ENCODE data around the gene ATG10.
"Not testable (repeated sequence)": the region's sequence is repeated elsewhere in the genome, so short reads cannot be mapped to it uniquely, and the experiment has no call there.

The ATG10 gene

DNA sequence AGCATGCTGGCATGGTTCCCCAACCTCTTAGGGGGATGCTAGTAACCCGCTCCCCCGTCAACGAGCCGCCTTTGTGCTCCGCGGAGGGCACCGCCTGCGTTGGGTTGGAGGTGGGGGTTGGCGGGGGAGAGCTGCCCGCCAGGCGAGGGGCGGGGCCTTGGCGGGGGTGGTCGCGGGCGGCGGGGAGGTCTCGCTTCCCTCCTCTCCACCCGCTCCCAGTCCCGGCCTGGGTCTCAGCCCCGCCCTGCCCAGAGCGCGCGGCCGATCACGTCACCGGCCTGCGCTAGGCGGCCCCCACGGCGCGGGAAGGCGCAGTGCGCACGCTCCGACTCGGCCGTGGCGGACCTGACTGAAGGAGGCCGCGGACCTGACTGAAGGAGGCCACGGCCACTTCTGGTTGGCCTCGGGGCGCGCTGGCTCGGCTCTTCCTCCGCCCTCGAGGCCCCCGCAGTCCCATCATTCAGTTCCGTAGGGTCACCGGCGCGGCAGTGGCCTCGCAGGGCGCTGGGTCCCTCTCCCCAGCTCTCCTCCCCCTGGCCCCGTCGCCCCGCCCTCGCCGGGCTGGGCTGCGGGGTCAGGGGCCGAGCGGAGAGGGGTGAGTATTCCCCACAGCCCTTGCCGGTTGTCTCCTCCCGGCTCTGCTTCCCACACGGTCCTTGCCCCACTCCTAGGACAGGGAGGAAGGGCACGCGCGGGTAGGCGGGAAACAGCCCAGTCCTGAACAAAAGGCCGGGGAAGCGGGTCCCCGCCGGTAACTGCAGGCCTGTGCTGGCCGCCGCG, at the start of gene ATG10:
Gene ATG10, plus strand, starts transcription at position 312 of the 780 bp plus-strand sequence. CDS start 15,548 bp downstream, outside the sequence.
- DNase-seq = peak; percentile 81

DNA sequence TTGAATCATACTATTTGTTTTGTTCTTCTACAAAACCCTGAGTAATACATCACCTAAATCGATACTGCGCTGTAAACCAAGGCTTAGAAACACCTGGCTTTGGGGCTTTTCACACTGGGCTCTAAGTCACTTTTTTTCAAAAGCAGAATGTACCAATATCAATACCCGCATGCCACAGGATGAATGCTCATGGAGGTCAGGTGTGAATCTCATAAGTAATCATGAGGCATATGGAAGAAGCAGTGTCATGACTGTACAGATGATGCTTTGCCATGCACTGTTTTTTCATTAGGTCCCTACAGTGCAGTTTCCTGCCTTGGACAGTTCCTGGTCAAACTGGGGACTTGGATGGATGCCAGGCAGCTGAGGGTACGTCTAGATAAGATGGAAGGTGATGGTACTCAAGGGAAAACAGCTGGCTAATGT, 49.0 kb upstream of the ATG10 start:
- no peak for DNase-seq

DNA sequence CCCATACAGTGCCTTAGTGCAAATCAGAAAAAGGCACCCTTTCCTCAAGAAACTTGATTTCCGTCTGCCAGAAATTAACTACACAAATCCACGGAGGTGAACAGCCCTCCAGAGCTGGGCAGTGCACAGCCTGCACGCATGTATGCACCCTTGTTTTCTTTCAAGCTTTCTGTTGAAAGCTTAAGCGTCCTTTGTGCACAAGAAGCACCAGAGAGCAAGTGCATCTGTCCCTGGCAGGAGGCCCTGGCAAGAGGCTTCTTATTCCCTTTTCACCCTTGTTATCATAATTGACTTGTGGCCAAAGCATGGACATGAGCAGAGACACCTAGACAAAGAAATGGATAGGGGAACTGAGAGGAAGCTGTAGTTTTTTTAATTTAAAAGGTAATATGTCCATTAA, 47.4 kb upstream of the ATG10 start:
- no peak for DNase-seq

DNA sequence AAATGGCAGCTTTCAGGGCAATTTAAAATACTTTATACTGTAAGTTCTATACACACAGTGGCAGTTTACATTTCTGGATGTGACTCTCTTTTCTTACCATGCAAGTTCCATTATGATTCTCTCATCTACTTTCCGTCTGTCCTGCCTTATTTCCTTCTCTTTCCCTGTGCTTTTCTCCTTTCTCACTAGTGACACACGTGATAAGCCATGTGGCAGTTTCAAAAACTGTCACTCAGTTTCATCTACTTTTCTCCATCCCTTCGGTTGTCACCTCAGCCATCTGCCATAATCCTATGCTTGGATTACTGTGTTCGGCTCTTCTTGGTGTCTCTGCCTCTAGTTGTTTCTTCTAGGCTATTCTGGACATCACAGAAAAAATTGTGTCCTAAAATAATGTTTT, 46.8 kb upstream of the ATG10 start:
- DNase-seq = no peak

DNA sequence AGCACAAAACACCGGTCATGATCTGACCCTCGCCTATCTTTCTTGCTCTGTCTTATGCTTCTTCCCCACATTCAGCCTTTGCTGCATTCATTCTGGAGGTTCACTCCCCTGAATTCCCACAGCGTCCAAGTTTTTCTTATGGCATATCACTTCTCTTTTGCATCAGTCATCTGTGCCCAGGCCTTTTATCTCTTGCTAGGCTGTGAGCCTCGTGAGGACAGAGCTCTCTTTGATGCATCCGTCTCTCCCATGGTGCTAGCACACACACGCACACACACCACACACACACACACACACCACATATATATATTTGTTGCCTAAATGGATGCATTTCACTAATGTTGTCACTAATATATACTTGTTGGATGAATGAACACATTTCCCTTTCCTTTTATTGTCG, 45.8 kb upstream of the ATG10 start:
- no peak for DNase-seq

DNA sequence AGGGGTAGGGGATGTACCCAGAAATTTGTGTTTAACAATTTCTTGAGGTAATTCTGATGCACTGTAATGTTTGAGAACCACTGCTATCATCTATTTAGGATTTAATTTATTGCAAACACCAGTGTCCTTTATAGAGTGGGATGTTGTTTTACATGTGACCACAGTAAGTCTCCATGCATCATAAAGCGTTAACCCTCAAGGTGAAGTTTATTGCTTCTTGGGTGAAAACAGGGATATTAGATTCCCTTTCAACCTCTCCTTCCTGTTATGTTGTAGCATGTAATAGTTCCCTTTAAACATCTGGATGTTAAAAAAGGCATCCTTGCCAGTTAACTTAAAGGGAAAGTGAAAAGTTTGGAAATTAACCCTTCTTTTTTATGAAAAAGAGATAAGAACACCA, 35.8 kb upstream of the ATG10 start:
- no peak for DNase-seq

DNA sequence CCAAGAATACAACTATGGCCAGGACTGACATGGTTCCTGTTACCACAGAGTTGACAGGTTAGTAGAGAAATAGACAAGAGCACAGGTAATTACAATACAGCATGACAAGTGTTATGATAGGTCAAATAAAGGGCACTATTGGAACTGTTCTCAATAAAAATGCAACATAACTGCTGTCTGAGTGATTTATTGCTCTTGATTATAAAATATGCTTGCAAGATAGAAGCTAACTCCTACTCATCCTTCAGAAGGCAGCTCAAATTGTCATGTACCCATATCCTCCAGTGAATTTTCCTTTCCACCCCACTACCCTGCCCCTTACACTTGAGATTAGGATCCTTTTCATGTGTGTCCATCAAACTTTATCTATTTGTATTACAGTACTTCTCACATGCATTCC, 35.1 kb upstream of the ATG10 start:
- no peak for DNase-seq

DNA sequence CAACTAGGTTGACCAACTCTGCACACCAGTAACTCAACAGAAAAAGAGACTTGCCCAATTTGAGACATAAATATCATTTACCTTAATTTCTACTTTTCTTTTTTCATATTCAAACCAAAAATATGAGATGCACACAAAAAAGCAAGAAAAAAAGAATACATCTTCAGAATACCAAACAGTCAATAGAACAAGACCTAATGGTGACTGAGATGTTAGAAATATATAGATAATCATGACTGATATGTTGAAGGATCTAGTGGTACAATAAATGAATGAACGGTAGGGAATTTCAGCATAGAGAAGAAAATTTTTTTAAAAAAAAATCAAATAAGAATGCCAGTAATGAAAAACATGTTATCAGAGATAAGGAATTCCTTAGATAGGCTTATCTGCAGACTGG, 29.1 kb upstream of the ATG10 start:
- DNase-seq = no peak

DNA sequence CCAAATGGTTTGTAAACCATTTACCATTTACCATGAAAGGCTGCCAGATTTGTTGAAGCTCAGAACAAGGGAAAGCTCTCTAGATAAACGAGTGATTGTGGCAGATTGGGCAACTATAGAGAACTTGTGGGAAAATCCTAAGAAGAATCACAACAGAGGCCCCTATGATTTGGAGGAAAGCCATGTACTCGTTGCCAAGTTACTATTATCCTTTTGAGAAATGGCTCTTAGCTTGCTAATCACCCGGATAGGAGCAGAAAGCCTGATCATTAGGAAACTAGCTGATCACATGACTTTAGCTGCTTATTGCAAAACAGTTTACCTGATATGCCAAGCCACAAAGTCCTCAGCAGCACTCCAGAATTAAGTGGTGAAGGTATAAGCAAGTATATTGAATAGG, 23.5 kb upstream of the ATG10 start:
- DNase-seq = no peak

DNA sequence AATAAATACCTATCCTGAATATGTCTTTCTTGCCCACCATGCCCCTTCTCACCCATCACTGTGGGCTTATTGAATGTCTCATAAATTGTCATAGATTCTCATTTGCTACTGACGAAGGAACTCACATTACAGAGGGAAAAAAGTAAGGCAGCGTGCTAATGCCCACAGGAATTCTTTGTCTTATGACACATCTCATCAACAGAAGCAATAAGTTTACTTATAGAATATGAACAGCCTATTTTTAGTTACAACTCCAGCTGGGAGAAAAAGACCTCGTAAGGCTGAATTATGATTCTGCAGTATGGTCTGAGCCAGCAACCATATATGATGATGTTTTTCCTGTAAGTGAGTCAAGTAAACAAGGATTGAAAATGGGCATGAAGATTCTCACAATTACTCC, 22.4 kb upstream of the ATG10 start:
- no peak for DNase-seq

DNA sequence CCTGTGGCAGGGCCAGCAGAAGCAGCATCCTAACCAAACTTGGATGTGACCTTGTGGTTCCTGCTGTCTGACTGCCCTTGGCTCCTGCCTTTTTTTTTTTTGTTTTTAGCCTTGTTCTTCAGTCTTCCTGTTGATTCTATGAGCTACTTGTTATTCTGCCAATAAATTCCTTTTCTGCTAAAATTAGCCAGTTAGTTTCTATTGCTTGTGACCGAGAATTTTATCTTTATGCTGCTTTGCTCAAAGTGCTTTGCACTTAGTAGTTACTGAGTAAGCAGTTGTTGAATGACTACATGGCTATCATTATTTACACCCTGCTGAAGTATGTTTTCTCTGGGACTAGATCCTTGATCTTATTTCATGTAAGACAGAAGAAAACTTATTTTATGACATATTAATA, 20.8 kb upstream of the ATG10 start:
- DNase-seq = no peak

DNA sequence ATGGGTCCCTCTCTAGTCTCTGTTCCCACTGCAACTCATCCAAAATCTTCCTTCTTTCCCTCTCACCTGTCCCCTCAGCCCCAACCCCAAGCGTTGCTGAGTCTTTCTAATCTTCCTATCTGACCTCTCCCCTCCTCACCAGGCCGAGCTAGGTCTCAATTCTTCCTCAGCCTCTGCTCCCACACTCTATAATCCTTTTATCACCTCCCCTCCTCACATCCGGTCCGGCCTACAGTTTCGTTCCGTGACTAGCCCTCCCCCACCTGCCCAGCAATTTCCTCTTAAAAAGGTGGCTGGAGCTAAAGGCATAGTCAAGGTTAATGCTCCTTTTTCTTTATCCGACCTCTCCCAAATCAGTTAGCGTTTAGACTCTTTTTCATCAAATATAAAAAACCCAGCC, 17.0 kb upstream of the ATG10 start:
- not testable (repeated sequence) for DNase-seq

DNA sequence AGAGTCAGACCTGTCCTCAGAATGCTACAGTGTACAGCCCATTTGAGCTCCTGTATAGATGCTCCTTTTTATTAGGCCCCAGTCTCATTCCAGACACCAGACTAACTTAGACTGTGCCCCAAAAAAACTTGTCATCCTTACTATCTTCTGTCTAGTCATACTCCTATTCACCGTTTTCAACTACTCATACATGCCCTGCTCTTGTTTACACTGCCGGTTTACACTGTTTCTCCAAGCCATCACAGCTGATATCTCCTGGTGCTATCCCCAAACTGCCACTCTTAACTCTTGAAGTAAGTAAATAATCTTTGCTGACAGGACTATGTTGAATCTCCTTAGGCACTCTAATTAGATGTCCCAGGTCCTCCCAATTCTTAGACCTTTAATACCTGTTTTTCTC, 13.7 kb upstream of the ATG10 start:
- not testable (repeated sequence) for DNase-seq

DNA sequence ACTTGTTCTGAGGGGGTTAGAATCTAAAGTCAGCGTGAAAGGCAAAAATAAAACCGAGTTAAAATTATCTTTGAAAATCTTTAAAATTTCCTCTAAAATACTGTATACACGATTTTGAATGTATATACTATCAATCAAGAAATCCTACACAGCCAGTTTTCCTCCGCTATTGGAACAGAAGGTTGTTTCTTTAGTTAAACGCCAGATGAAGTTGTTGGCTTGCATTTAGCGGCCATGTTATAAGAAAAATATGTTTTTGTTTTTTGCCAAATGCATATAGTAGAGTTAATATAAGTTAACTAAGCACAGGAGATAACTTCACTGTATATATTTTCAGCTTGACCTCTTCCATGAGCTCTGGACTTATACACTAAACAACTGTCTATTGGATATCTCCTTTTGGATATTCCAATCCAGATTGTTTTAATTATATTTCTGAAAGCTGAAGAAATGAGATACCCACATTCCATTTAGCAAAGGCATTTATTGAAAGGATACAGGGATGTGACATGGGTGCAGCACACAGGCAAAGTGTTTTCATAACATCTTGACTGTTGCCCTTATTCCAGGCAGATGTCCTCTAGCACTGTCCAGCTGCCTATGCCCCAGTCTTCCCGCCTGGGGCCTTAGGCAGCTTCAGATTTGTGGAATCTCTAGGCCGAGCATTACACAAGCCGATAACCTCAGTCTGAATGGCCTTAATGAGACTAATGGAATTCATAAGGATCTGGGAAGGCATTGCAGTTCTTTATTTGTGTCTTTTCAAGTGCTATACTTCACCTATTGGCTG, 10.0 kb upstream of the ATG10 start:
- no peak for DNase-seq

DNA sequence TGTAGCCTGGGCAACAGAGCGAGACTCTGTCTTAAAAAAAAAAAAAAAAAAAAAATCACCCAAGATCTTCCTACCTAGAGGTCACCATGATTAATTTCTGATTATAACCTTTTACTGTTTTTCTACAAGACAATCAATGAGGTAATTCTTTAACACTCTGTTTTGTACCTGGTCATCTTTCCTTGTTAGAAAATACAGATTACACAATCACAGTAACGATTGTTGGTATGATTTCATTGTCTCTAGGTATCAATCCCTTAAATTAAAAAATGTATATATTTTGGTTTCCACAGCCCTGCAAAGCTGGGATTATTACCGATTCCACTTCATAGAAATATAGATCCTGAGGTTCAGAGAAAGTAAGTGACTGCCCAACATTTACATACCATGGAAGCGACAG, 8.3 kb upstream of the ATG10 start:
- no peak for DNase-seq

DNA sequence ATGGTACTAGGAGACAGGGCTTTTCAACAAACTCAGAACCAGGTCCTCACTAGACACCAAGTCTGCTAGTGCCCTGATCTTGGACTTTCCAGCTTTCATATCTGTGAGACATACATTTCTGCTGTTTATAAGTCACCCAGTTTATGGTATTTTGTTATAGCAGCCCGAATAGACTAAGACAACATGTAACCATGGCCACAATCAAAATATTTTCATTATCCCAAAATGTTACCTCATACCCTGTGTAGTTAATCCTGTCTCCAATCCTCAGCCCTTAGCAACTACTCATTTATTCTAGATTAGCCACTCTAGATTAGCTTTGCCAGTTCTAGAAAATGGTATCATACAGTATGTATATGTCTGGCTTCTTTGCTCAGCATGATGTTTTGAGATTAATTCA, 6.3 kb upstream of the ATG10 start:
- DNase-seq = no peak

DNA sequence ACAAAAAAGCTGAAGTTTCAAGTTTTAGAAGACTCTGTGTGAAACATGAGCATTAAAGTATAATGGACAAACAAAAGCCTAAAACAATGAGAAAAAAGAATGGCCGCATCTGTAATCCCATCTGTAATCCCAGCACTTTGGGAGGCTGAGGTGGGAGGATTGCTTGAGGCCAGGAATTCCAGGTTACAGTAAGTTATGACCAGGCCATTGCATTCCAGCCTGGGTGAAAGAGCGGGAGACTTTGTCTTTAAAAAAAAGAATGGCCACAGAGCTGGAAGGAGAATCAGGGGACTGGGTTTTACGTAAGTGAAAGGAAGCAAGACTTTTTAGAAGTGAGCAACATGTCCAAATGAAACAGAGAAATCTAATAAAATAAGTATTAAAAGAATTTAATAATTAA, 2.6 kb upstream of the ATG10 start:
- no peak for DNase-seq

DNA sequence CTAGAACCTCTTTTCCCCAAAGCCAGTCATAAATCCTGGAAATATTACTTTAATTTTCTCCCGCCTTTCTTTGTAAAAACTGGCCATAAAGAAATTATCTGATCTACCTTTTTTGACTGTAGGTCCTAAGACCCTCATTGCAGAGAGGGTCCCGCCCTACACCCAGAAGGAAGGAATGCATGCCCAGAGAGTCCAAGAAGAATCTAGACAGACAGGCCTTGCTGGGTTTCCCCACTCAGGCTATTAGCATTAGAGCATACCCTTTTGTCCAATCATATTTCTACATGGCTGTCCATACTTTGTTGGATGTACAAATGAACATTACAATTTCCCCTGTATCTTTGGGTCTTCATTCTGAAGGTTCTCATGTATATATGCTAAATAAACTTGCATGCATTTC, 1.9 kb upstream of the ATG10 start:
- no peak for DNase-seq

DNA sequence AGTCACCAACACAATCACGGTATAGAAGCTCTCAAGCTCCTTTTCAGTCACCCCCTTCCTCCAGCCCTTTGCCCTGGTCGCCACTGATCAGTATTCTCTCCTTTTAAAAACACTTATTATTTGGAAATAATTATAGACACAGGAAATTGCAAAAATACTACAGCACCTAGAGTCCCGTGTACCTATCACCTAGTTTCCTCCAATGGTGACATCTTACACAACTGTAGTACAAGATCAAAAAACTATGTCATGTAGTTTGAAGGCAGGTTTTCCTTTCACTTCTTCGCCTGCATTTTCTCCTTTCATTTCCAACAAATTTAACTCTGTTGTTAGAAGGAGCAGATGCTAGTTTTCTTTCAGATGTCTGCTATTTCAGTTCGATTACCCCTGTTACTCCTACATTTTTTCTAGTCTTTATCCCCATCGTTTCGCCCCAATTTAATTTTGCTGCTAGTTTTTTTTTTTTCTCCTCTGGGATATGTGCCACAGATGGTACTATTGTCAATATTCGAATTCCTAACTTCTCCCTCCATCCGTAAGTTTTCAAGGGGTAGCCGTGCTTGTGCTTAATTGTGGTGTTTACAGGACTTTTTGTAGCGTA, 612 bp upstream of the ATG10 start:
- DNase-seq = peak; percentile 48

DNA sequence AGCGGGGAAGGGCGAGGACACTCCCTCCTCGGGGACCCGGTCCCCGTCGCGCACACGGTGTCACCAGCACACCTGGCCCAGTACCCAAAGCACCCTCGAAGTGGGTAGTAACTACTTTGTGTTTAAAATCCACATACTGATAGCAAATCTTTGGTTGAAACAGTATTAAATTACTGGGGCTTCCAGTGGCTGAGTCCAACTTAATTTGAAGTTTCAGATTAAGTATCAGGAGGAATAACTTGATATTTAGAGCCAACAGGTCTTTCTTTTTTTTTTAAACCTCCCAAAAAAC, 615 bp downstream of the ATG10 start:
- DNase-seq = no peak

DNA sequence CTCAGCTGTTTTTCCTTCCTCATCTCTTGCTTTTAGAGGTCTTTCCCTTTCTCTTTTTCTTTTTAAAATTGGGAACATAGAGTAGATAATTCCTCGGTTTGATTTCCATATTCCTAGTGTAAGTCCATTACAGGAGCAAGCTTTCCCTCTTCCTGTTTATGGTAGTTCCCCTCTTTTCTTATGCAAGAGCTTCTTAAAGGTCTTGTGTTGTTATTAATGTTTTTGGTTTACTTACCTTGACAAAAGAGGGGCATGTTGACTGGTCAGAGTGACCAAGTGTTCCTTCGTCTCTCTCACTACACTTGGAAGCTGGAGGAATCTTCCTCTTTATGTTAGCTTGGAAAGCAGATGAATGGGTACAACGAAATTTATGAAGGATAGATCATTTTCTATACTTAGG, 8.3 kb downstream of the ATG10 start:
- DNase-seq = no peak

DNA sequence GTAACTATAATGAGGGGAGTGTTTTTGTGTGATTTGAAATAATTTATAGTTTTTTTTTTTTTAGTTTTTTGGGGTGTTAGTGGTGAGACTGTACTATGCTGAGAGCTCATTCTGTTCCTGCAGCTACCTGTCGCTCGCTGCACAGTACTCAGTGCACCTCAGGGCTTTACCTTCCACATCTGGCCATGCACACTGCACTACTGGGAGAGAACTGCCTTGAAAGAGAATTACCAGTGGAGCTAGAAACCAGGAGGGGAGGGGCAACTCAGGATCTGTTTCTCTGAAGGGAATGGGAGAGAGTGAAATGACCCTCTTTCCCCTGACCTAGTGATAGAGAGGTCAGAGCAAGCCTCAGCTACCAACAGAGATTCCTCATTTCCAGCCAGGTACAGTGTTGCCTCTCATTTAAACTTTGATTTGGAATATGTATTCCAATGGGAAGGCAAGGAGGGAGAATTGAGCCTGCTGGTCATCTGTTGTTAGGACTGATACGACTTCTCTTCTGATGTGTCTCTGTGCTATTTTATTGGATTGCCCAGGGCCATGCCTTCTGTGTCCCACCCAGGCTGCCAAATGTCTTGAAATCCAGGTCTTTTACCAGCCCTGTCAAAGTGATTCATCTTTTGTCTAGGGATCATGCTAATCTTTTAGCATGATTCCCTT, 8.9 kb downstream of the ATG10 start:
- DNase-seq = no peak

DNA sequence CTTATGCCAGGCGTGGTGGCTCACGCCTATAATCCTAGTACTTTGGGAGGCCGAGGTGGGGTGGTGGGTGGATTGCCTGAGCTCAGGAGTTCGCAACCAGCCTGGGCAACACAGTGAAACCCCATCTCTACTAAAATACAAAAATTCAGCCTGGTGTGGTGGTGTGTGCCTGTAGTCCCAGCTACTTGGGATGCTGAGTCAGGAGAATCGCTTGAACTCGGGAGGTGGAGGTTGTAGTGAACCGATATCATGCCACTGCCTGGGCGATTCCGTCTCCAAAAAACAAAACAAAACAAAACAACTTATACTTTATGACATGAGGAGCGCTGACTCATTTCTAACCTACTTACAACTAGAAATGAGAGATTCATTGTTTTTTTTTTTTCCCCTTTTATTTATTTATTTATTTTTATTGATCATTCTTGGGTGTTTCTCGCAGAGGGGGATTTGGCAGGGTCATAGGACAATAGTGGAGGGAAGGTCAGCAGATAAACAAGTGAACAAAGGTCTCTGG, 10.4 kb downstream of the ATG10 start:
- DNase-seq = not testable (repeated sequence)

Measured in CD4-positive, alpha-beta T cell treated with Interleukin-4 for 4 hours (primary cell).